Endothelial cell of umbilical vein (primary cell): ENCODE data around the gene OR52D1. TPM values are rescaled to one million over a fixed set of nuclear protein-coding genes. Genes with fewer than 3 reads are reported as not detected.

Source experiments
- BruUV-seq: library from RNA; stranded (reverse); fragments of 400-500 nt; replicated peaks from 2 replicates; lab custom pipeline; 2021; lab: Mats Ljungman, UMichigan
- CTCF ChIA-PET: fragments of 300-600, 350-600 bp; sonication (Branson Sonifier 250); formaldehyde crosslinking; loops from one replicate; lab custom pipeline; 2021; ENCODE audit warnings: antibody characterized with exemption, inconsistent platforms; lab: Charles Lee
- POLR2A ChIA-PET: fragments of 300-600, 350-600 bp; sonication (Branson Sonifier 250); formaldehyde crosslinking; loops from one replicate; lab custom pipeline; 2021; ENCODE audit warnings: antibody characterized with exemption, inconsistent platforms; lab: Charles Lee
- DNase-seq: peaks from one replicate; pipeline ENCODE4 v3.0.0-alpha.2; 2011; ENCODE audit warnings: low read depth, low spot score
- FAIRE-seq: peaks from 2 replicates; lab custom pipeline; 2011; peaks lifted over from hg19 to GRCh38; lab: Jason Lieb, UNC
- H2AFZ ChIP-seq: 2 replicates; pipeline ENCODE4 v1.6.0; 2012; ENCODE audit warnings: low read depth, low read length, control low read depth, inconsistent platforms
- H3K27ac ChIP-seq: 2 replicates; pipeline ENCODE4 v1.5.1; 2011; ENCODE audit warnings: low read depth, mild to moderate bottlenecking, control low read depth, low read length, moderate library complexity; ENCODE audit not compliant: insufficient read depth
- H3K27me3 ChIP-seq, 2 experiments: 2 replicates each; pipeline versions ENCODE4 v1.6.0 to v1.6.1; 2011; ENCODE audit warnings: low read length in 2 of 2, mixed read lengths in 1 of 2; ENCODE audit not compliant: control insufficient read depth in 2 of 2, insufficient read depth in 2 of 2
- H3K36me3 ChIP-seq, 2 experiments: 2 replicates in 1 of 2; 3 replicates in 1 of 2; pipeline ENCODE4 v1.5.1; 2011; ENCODE audit warnings: low read length in 2 of 2, mild to moderate bottlenecking in 1 of 2, moderate library complexity in 1 of 2; ENCODE audit not compliant: control insufficient read depth in 2 of 2, insufficient read depth in 2 of 2; ENCODE audit errors: extremely low read depth in 1 of 2
- H3K4me1 ChIP-seq: 3 replicates; pipeline ENCODE4 v1.5.1; 2011; ENCODE audit warnings: mild to moderate bottlenecking, low read length; ENCODE audit not compliant: control insufficient read depth, insufficient read depth; ENCODE audit errors: extremely low read depth
- H3K4me2 ChIP-seq: 2 replicates; pipeline ENCODE4 v1.6.1; 2011; ENCODE audit warnings: low read length, control low read depth, mixed read lengths; ENCODE audit not compliant: insufficient read depth
- H3K4me3 ChIP-seq, 3 experiments: fragments of 200-600 bp in 1 of 3; sonication (generic), shearing (Covaris generic) in 1 of 3; replicated peaks in 1 of 3; 2 replicates each; pipeline ENCODE4 v1.5.1; 2011 to 2016; ENCODE audit warnings: control low read depth in 3 of 3, low read length in 3 of 3, mild to moderate bottlenecking in 2 of 3, inconsistent platforms in 1 of 3, low read depth in 1 of 3, moderate library complexity in 1 of 3; ENCODE audit not compliant: insufficient read depth in 1 of 3
- H3K79me2 ChIP-seq: 2 replicates; pipeline ENCODE4 v1.6.0; 2012; ENCODE audit warnings: low read length, inconsistent platforms; ENCODE audit not compliant: control insufficient read depth, insufficient read depth
- H3K9ac ChIP-seq: replicated peaks from 2 replicates; pipeline ENCODE3; 2011; ENCODE audit warnings: low read length, control low read depth; ENCODE audit not compliant: insufficient read depth; ENCODE audit errors: extremely low read depth
- H3K9me1 ChIP-seq: replicated peaks from 3 replicates; pipeline ENCODE4 v1.6.0; 2011; ENCODE audit warnings: mild to moderate bottlenecking, low read length; ENCODE audit not compliant: control insufficient read depth, insufficient read depth; ENCODE audit errors: extremely low read depth
- H3K9me3 ChIP-seq: replicated peaks from 2 replicates; pipeline ENCODE4 v1.5.1; 2012; ENCODE audit warnings: low read length, inconsistent platforms; ENCODE audit not compliant: control insufficient read depth, insufficient read depth
- H4K20me1 ChIP-seq: replicated peaks from 2 replicates; pipeline ENCODE3; 2011; ENCODE audit warnings: mild to moderate bottlenecking, low read length; ENCODE audit not compliant: control insufficient read depth, insufficient read depth; ENCODE audit errors: extremely low read depth
- EZH2 ChIP-seq: IDR thresholded peaks from 2 replicates; pipeline ENCODE4 v1.6.1; 2012; ENCODE audit warnings: borderline replicate concordance, low read depth, mild to moderate bottlenecking, moderate library complexity, low read length, inconsistent platforms; ENCODE audit not compliant: severe bottlenecking
- FOS ChIP-seq: IDR thresholded peaks from 2 replicates; pipeline ENCODE4 v1.6.1; 2011; ENCODE audit warnings: mild to moderate bottlenecking, low read length, moderate library complexity, borderline replicate concordance; ENCODE audit not compliant: insufficient read depth
- GATA2 ChIP-seq: IDR thresholded peaks from 2 replicates; pipeline ENCODE4 v1.7.0; 2011; ENCODE audit warnings: low read depth, mild to moderate bottlenecking, moderate library complexity, mixed read lengths, low read length; ENCODE audit not compliant: insufficient read length, insufficient read depth
- JUN ChIP-seq: IDR thresholded peaks from 2 replicates; pipeline ENCODE4 v1.6.1; 2011; ENCODE audit warnings: borderline replicate concordance, low read depth; ENCODE audit not compliant: insufficient read length, insufficient read depth
- MYC ChIP-seq: IDR thresholded peaks from one replicate; pipeline ENCODE4 v1.6.1; 2011; ENCODE audit warnings: mild to moderate bottlenecking, low read depth, low read length
- POLR2A ChIP-seq: IDR thresholded peaks from 2 replicates; pipeline ENCODE4 v1.6.1; 2012; ENCODE audit warnings: low read depth, mild to moderate bottlenecking, control low read depth, low read length
- POLR2AphosphoS5 ChIP-seq: IDR thresholded peaks from 2 replicates; pipeline ENCODE4 v1.6.1; 2012; ENCODE audit warnings: low read depth, mild to moderate bottlenecking, control low read depth, low read length, moderate library complexity; ENCODE audit not compliant: insufficient read depth
- dilution Hi-C: fragments of 300-500 bp; cut with MboI; formaldehyde crosslinking; loops from one replicate; pipeline ENCODE4 v1.15.0; 2019; ENCODE audit warnings: low sequenced_read_pairs; ENCODE audit not compliant: extremely low pct_ligation_motif_present
- intact Hi-C: fragments of 100-400 bp; cut with micrococcal nuclease; formaldehyde crosslinking; loops from one replicate; pipeline ENCODE4 v1.10.0; 2022
- polyA plus RNA-seq, 4 experiments: library from polyadenylated mRNA; depleted of rRNA in 3 of 4; stranded (reverse) in 3 of 4; unstranded in 1 of 4; fragments of >200 nt; gene quantifications; 2 replicates each; pipeline versions ENCODE4 v1.2.1 to v1.2.3, GENCODE V29; 2011 to 2012; ENCODE audit warnings: missing spikeins in 1 of 4
- total RNA-seq: library from RNA; stranded (reverse); gene quantifications from 2 replicates; pipeline ENCODE4 v1.2.3, GENCODE V29; 2021
- TF ChIP-seq, protein P1 (sequence below), 2 donors: IDR thresholded peaks; 1 replicate in 1 of 2; 2 replicates in 1 of 2; pipeline ENCODE4 v1.5.1; 2011; ENCODE audit warnings: low read length in 2 of 2, mild to moderate bottlenecking in 2 of 2, moderate library complexity in 2 of 2, control low read depth in 1 of 2, inconsistent platforms in 1 of 2, low read depth in 1 of 2; ENCODE audit not compliant: insufficient read depth in 1 of 2; ENCODE audit errors: extremely low read depth in 1 of 2

OR52D1 gene
- total and polyA plus RNA-seq, 2 donors (not counting 3 experiments of a cell fraction or from before 2014, with no cell fraction given) = not detected

DNA sequence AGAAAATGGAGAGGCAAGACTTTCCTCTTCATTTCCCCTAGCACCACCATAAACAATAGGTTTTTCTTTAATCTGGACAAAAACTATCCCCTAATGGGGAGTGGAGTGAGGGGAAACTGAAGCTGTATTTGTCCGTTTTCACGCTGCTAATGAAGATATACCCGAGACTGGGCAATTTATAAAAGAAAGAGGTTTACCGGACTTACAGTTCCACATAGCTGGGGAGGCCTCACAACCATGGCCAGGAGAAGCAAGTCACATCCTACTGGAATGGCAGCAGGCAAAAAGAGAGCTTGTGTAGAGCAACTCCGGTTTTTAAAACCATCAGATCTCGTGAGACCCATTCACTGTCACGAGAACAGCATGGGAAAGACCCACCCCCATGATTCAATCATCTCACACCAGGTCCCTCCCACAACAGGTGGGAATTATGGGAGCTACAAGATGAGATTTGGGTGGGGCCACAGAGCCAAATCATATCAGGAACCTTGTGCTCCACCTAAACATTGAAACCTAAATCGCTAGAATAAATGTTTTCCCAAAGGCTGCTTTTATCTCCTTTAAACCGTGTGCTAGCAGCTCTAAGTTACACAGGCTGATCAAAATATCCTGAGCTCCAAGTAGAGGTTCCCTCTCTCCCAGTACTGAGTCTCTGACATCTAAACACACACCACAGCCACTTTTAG, 17.0 kb downstream of the OR52D1 start:
- no peak overlapping the region for H2AFZ ChIP-seq
- DNase-seq = no peak
- no peak overlapping the region for H3K9ac ChIP-seq
- dilution Hi-C loops = no loop called here
- H4K20me1 ChIP-seq = no peaks in the 10 kb centered on the region
- POLR2A ChIA-PET = no interaction called here
- no peaks in the 10 kb centered on the region for H3K9me3 ChIP-seq
- intact Hi-C loops = no loop called here
- no peaks in the 10 kb centered on the region for H3K4me1 ChIP-seq
- H3K27me3 ChIP-seq = peaks cover 0 to 3% of the 10 kb centered on the region in 2 experiments
- no peaks in the 10 kb centered on the region for H3K36me3 ChIP-seq
- no peak for TF ChIP-seq POLR2A
- TF ChIP-seq GATA2 = no peak
- no peak for TF ChIP-seq JUN
- TF ChIP-seq FOS = no peak
- TF ChIP-seq MYC = no peak
- TF ChIP-seq POLR2AphosphoS5 = no peak
- no peak for TF ChIP-seq EZH2
- TF ChIP-seq, protein P1, sequence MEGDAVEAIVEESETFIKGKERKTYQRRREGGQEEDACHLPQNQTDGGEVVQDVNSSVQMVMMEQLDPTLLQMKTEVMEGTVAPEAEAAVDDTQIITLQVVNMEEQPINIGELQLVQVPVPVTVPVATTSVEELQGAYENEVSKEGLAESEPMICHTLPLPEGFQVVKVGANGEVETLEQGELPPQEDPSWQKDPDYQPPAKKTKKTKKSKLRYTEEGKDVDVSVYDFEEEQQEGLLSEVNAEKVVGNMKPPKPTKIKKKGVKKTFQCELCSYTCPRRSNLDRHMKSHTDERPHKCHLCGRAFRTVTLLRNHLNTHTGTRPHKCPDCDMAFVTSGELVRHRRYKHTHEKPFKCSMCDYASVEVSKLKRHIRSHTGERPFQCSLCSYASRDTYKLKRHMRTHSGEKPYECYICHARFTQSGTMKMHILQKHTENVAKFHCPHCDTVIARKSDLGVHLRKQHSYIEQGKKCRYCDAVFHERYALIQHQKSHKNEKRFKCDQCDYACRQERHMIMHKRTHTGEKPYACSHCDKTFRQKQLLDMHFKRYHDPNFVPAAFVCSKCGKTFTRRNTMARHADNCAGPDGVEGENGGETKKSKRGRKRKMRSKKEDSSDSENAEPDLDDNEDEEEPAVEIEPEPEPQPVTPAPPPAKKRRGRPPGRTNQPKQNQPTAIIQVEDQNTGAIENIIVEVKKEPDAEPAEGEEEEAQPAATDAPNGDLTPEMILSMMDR (IDR thresholded peaks at IDR 0.05; ENCODE audit: extremely low read depth in 1 of 2, insufficient read depth in 1 of 2, low read depth in 1 of 2, low read length in 2 of 2) = no peak
- FAIRE-seq = no peak
- no peak overlapping the region for H3K4me3 ChIP-seq
- BruUV-seq = no TSS peak
- CTCF ChIA-PET = interaction anchor here (1.5 kb wide), 1 partner anchor 386 kb away, joined by 3 read pairs; no protein-coding TSS in a partner anchor
- no peaks in the 10 kb centered on the region for H3K9me1 ChIP-seq
- no peaks in the 10 kb centered on the region for H3K79me2 ChIP-seq
- no peak overlapping the region for H3K4me2 ChIP-seq
- no peak overlapping the region for H3K27ac ChIP-seq
